Neural progenitor cell (in vitro differentiated cells): ENCODE measurements around the gene TSPEAR.

ENCODE experiments used
- CTCF ChIP-seq: fragments of 200-600 bp; sonication (generic); IDR thresholded peaks from 2 replicates; pipeline ENCODE4 v1.5.1; 2017; ENCODE audit warnings: antibody characterized with exemption, mild to moderate bottlenecking
- EZH2phosphoT487 ChIP-seq: fragments of 200-600 bp; sonication (generic); IDR thresholded peaks from 2 replicates; pipeline ENCODE4 v1.6.1; 2017; ENCODE audit warnings: antibody characterized with exemption

- TF ChIP-seq CTCF, result no peak
- TF ChIP-seq EZH2phosphoT487, result no peak
Measured at GRCh38 chr21:44499631-44500030, 211.7 kb downstream of the TSPEAR start.
